Epithelial cell of proximal tubule (primary cell): ENCODE results near the gene PSKH1. TPM values are rescaled to one million over a fixed set of nuclear protein-coding genes. Genes with fewer than 3 reads are reported as not detected.

Experiments
- DNase-seq: peaks from one replicate; pipeline ENCODE4 v3.0.0-alpha.2; 2011; ENCODE audit warnings: low read depth
- H3K4me3 ChIP-seq: 2 replicates; pipeline ENCODE4 v1.5.1; 2011; ENCODE audit warnings: low read depth, mild to moderate bottlenecking, low read length
- CTCF ChIP-seq: conservative IDR thresholded peaks from 2 replicates; pipeline ENCODE4 v1.5.1; 2012; ENCODE audit warnings: low read depth, mild to moderate bottlenecking, low read length
- total RNA-seq: library from RNA; depleted of rRNA; stranded (reverse); fragments of >200 nt; gene quantifications from 2 replicates; pipeline ENCODE4 v1.2.3, GENCODE V29; 2015

Gene PSKH1
- total RNA-seq, 1 donor from 2014 or later: 6.7 TPM

DNA sequence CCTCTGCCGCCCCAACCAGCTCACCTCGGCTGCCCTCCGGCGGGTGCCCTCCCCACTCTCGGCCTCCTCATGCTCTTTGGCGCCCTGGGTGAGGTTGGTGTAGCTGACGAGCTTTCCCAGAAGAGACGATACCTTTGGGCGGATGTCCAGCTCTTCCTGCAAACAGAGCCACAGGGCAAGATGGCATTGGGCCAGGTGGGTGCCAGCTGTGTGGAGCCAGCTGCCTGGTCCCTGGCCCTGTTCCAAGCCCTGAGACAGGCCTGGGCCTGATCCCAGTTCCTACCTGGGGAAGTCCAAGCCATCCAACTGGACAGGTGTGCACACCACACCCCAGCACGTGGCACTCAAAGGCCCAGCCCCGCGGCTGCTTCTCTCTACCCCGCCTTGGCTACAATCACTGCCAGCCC is 68.5 kb downstream of the PSKH1 start:
- H3K4me3 ChIP-seq: no peak overlapping the region
- no peak for TF ChIP-seq CTCF
- DNase-seq: no peak

DNA sequence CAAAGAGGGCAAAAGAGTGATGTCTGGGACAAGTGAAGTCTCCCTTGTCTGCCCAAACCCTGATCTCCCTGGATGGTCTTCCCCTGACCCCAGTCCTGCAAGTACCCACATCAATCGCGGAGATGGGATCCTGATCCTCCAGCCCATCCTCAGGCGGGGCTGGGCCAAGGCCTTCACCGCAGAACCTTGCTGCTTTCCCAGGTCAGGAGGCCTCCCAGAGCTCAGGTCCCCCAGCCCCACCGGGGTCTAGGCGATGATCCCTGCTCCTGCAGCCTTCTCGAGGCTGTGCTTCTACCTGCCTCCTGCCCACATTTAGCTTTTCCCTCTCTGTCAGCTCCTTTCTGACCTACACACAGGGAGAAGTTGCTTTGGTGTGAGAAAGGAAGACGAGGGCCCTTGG is 69.1 kb downstream of the PSKH1 start:
- no peak for DNase-seq
- H3K4me3 ChIP-seq: no peak overlapping the region
- TF ChIP-seq CTCF: no peak

GRCh38 chr16:67963292-67963661 is 70.2 kb downstream of the PSKH1 start:
- no peak overlapping the region for H3K4me3 ChIP-seq
- no peak for DNase-seq
- TF ChIP-seq CTCF: no peak

- H3K4me3 ChIP-seq: no peak overlapping the region
- TF ChIP-seq CTCF: no peak
Observed at GRCh38 chr16:67963662-67964321, 70.7 kb downstream of the PSKH1 start.

GRCh38 chr16:67964477-67965131 is 71.5 kb downstream of the PSKH1 start:
- no peak overlapping the region for H3K4me3 ChIP-seq
- no peak for TF ChIP-seq CTCF
- no peak for DNase-seq

More at GRCh38 chr16:67963662-67964321, 70.7 kb downstream of the PSKH1 start:
- DNase-seq: no peak

DNA sequence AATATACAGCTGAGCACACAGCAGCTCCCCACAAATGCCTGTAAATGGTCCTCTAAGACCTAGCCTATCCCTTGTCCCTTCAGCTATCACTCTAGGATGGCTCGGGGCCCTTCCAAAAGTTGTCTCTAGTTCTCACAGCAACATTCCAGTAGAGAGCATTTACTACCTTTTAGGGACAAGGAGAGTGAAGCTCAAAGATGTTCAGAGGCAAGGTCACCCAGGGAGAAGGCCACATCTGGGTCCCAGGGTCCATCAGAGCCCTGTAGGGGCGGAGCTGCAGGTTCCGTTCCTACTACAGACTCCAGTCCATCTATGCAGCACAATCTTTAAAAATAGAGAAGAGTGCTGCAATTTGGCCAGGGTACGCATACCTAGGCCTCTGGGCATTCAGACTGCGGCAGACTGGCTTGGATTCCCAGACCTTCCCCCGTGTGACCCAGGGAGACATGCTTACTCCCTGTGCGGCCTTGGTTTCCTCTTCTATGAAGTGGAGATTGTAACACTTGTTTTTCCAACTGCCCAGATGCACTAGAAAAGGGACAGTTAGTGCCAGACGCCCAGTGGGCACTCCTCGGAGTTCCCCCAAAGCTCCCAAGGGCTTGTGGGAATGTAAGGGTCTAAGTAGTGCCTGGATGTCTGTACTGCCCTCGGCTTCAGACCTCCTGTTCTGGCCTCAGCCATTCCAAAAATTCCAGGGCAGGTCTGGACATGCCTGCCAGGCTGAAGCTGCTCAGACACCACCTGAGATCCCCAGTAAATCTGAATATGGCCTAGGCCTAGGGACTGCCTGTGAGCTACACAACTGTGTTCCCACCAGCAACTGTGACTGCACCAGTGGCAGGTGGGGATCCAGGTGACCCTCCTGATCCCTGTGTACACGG is 72.9 kb downstream of the PSKH1 start:
- no peak for TF ChIP-seq CTCF
- no peak for DNase-seq
- H3K4me3 ChIP-seq: peak overlapping the region; percentile 72
